DMS 273 treated with DMSO at 0.1 percent for 48 hours (cell line): ENCODE measurements around the gene CCBE1.
"Not testable (repeated sequence)": the region's sequence is repeated elsewhere in the genome, so short reads cannot be mapped to it uniquely, and the experiment has no call there.

ENCODE experiments used
- DNase-seq: peaks from one replicate; lab custom pipeline; 2025; lab: John Stamatoyannopoulos, UW

The CCBE1 gene

DNA sequence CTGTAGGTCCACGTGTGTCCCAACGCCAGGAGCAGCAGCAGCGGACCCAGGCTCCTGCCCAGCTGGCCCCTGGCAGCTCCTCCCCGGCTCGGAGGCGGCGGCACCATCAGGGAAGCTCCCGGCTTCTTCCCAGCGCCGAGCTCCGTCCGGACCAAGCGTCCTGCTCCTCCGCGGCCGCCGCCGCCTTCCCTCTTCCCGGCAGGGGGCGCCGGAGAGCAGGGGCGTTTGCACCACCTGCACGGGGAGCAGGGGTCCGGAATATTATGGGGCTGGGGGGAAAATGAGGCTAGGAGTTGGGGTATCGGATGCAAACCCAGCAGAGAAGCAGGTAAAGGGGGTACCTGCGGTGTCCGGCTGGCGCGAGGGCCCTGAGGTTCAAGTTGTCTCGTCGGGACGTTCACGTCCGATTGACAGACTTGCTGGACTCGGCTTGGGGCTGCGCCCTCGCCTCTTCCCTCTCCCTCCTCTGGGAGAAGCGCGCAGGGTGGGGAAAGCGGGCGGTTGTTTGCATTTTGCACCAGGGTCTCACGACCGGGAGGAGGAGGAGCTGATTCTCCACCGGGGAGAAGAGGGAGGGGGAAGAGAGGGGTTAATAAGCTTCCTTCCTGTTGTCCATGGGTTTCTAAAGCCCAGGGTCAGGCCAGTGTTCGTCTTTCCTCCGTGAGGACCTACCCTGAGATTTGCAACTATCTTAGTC is at the start of gene CCBE1:
TSS of gene CCBE1 (minus strand) at position 188 of the 697 bp plus-strand sequence.
- DNase-seq: peak; percentile 12

DNA sequence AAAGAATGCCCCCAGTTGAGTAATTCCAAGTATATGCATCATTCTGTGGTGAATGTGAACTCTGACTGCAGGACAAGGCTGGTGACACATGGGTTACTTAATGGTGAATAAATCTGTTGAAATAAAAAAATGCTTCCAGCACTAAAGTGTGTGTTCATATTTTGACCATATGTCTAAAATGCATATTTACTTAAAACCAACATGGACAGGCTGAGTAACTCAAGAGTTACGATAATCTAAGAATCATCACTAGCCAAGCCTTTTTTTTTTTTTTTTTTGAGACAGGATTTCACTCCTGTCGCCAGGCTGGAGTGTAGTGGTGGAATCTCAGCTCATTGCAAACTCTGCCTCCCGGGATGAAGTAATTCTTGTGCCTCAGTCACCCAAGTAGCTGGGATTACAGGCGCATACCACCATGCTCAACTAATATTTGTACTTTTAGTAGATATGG is 47.1 kb upstream of the CCBE1 start:
- DNase-seq: no peak

DNA sequence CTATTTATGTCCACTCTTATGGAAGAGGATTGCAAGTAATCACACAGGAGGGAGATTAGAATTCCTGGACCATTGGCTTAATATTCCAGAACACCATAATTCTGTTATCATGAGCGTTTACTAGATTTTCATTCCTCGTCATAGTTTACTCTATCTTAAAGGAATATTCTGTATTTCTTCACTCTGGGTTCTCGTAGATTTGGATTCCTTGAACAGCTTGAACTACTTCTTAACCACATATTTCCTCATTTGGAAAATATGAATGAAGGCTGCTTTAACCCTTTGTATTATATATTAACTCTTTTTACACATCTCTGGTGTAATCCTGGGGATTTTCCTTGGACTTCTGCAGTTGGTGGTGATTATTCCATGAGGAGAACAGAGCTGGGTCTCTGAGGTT is 46.3 kb upstream of the CCBE1 start:
- DNase-seq: no peak

DNA sequence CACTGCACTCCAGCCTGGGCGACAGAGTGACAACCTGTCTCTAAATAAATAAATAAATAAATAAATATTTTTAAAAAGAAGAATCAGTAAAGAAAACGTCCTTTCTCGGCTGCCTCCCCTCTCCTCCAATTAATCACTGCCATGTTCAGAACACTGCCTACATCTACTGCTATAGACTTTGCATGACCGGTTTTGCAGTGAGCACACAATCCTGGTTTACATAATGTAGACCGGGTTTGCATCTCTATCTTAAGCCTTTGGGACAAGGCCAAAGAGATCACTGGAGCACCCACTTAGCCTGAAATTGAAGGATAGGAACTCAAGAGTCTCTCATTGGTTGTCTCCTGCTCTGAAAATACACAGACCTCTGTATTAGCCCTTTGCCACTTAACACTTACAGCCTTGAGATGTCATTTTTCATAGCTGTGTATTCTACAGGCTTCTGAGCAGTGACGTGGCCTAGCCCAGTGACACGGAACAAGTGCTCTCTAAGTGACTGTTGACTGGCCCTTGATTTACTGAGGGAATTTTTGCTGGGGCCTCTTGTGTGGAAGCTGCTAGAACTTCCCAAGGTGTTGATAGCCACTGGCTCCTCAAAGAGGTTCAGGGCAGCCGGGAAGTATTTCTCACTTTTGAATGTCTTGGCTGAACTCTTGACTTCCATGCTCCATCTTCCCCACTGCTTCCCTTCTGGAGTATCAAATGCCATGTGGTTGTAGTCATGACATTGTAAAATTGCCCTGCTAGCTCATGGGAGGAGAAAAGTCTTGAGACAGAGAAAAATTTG is 45.3 kb upstream of the CCBE1 start:
- no peak for DNase-seq

DNA sequence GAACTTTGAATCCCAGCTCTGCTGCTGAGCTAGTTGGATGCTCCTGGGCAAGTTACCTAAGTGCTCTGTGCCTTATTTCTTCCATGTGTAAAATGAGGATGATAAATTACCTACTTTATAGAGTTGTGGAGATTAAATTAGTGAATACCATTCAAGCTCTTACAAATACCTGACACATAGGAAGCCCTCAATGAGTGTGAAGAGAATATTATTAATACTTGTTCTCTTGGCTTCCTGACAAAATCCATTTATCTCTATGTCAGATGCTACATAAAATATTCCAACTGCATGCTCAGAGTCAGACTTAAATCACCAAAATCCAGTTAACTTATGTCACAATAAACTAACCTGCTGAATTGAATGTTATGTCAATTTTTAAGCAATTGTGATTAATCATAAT is 42.9 kb upstream of the CCBE1 start:
- DNase-seq: no peak

DNA sequence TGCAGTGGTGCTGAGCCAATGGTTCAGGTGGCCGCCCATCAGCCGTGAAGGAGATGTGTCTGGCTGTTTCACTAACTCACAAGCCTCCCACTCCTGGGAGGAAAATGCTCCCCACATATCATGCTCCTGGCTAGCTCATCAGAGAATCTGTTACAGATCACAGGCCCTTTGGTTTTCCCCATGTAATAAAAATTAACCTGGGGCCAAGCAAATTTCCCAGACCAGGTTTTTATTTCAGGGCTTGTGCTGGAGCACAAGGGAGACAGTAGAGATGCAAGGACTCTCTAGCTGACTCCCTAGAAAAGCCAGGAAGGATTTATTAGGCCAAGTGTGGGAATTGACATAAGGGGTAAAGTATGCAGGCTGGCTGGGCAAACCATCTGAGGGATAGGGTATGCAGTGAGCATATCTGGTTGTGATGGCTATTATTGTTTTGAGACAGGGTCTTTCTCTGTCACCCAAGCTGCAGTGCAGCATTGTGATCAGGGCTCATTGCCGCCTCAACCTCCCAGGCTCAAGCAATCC is 40.6 kb upstream of the CCBE1 start:
- DNase-seq: no peak

DNA sequence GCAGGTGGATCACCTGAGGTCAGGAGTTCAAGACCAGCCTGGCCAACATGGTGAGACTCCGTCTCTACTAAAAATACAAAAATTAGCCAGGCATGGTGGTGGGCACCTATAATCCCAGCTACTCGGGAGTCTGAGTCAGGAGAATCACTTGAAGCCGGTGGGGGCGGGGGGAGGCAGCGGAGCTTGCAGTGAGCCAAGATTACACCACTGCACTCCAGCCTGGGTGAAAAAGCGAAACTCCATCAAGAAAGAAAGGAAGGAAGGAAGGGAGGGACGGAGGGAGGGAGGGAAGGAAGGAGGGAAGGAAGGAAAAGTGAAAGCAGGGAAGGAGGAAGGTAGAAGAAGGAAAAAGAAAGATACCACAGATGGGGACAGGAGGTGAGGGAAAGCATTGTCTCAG is 40.1 kb upstream of the CCBE1 start:
- not testable (repeated sequence) for DNase-seq

DNA sequence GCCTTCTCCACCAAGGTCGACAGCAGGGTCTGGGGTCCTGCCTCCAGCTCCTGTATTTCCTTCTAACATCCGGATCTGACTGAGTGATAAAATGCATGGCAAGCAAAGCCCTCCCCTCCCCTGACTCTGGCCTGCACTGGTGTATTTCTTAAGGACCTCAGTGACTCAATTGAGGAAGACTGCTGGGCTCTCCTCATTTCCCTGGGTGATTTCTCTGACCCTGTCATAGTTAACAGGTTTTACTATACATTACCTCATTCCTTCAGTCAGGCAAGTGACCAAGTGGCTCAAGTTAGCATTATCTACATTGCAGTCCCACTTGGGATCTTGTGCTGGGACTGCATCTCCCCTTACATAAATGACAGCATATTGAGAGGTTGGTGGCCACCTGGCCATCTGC is 38.8 kb upstream of the CCBE1 start:
- no peak for DNase-seq

DNA sequence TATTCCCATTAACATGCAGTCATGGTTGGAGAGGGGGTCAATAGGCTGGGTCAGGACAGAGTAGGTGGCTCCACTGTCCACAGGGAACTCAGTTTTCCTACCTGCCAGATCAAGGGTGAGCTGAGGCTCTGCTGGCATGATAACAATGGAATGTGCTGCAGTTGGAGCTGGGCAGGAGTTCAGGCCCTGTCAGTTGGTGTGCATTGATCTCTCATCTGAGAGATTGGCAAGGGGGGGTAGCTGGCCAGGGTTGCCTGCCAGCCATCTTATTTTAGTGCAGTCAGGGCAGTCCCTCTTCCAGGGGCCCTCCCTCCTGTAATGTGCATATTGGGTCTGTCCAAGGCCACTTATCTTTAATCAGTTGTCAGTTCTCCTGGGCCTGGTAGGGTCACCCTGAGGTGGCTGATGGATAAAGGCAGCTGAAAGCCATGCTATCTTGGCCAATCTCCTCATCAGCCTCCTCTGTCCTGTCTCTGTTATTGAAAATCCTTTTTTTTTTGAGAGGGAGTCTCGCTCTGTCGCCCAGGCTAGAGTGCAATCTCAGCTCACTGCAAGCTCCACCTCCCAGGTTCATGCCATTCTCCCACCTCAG is 38.1 kb upstream of the CCBE1 start:
- DNase-seq: no peak

DNA sequence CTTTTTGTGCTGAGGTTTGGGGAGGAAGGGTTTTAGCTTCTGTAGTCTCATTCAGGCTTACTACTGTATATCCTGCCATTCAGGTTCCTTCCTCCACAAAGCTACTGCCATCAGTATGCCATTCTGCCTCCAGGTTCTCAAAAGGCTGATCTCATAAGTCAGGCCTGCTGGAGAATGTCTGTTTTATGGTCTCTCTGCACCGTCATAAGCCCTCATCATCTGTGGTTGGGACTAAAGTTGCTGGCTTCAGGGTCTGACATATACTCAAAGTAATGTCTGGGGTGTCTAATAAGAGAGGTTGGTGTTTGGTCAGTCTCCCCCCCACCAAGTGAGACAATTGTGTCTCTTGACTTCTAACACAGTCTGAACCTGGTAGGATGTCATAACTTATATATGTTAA is 36.2 kb upstream of the CCBE1 start:
- DNase-seq: no peak

DNA sequence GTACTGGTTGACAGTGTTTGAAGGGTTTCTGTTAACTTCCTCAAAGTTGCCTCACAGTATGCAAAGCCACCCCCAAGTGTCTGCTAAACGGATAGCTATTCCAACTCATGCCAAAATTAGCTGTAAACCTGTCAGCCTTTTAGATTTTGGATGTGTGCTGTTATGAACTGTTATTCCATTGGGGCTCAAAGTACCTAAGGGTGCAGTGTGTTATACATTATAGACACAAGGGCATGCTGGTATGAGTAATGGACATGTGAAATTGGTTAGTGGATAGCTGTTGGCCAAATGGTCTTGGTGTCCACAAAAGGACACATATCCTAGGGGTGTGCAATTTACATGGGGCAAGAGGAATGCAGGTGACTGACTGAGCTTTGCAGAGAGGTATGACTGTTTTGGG is 33.7 kb upstream of the CCBE1 start:
- no peak for DNase-seq

DNA sequence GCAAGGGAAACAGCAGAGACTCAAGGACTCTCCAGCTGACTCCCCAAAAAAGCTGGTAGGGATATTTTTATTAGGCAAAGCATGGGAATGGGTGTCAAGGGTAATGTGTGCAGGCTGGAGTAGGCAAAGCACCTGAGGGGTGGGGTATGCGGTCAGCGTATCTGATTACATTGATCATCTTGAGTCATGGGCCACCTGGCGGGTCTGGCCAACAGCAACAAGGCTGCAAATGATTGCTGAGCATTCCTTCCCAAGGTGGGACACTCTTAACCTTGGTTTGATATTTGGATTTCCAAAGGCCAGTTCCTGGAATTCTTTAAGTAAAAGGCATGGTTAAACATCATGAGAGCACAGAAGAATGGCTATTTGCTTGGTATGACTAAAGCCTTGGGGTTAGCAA is 32.6 kb upstream of the CCBE1 start:
- DNase-seq: no peak

DNA sequence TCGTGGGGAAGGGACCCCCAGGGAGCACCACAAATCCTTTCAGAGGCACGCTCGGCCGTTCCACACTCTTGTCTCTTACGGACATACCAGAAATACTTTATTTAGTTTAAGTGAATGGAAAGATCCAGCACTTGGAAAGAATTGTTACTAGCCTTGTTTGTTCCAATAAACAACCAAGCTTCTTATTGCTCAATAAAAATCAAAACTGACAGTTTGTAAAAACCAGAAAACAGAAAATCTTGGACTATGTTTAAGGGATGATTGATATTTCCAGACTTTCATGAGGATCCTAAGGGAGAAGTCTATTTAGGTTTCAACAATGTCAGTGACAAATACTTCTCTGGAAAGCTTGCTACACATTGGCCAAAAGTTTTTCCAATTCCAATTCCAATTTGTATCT is 31.6 kb upstream of the CCBE1 start:
- DNase-seq: no peak

DNA sequence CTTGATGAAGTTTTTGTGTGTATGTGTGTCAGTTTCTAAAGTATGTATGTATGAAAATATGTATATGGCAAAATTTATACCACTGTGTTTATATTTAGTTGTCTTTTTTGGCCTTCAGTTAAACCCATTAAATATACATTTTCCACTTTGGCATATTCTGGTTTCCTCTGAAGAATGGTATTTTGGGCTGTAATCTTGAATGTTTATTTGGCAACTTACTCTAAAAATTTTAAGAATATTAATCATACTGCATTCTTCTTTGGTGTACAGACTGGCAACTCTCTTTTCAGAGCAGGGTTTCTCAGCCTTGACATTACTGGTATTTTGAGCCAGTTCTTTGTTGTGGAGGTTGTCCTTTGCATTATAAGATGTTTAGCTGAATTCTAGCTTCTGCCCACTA is 27.9 kb upstream of the CCBE1 start:
- no peak for DNase-seq

DNA sequence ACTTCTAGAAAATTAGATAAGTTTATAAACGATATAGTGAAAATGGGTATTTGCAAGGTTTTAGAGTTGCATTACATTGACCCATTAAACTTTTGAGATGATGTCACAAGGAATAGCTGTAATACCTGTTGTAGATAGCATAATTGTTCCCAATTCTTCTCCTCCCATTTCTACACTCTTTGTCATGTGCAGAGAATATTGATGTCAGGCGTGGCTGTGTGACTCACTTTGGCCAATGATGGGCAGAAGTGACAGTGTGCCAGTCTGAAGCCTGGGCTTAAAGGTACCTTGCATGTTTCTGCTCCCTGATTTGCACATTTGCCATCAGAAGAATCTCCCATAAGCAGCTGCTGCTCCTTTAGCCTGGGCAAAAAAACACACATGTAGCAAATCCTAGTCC is 26.9 kb upstream of the CCBE1 start:
- no peak for DNase-seq

DNA sequence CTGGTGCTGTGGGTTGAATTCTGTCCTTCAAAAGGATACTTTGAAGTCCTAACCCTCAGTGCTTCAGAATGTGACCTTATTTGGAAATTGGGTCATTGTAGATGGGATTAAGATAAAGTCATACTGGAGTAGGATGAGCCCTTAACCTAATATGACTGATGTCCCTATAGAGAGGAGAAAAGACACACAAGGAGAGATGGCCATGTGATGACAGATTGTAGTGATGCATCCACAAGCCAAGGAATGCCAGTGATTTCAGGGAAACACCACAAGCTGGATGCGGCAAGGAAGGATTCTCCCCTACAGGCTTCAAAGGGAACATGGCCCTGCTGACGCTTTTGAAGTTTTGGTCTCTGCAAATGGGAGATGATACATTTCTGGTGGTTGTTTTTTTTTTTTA is 24.7 kb upstream of the CCBE1 start:
- no peak for DNase-seq

DNA sequence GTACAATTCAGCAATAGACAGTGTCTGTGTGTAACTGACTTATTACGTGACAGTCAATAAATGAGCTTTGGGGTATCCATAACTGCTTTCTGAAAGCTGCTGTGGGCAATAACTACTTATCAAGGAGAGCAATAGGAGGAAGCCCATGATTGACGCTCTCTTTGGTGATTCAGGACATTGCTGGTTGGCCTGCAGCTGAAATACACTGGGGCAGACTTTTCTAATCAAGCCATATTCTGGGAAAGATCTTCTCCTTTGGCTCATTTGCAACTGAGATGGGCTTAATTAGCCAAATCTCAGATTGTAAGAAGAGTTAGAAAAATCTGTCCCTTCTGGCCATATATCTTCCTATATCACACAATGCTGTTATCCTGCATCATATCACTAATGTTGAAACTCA is 24.0 kb upstream of the CCBE1 start:
- no peak for DNase-seq

DNA sequence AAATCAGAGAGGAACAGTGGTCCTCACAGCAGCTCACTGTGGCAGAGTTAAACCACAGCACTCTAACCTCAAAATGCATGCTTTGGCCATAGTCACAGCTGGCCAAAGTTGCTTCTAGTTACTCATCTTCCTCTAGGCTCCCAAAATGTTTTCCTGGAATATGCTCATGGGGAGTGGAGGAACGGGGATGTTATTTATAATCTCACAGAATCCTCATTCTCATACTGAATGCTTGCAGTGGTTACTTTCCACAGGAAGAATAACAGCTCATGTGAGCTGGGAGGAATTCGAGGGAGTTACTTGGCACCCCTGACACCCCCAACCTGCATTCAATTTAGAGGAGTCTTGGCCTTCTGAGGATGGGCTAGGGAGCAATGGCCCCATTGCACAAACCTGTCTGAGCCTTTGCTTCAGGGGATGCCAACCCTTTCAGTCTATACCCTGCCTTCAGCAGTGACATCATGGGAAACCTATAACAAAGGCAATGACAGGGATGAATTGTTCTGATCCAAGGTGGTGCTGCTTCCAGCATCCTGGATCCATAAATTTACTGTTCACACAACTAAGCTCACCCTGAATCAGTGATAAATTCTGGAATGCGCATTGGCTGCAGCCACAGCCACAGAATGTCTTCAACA is 22.4 kb upstream of the CCBE1 start:
- no peak for DNase-seq

DNA sequence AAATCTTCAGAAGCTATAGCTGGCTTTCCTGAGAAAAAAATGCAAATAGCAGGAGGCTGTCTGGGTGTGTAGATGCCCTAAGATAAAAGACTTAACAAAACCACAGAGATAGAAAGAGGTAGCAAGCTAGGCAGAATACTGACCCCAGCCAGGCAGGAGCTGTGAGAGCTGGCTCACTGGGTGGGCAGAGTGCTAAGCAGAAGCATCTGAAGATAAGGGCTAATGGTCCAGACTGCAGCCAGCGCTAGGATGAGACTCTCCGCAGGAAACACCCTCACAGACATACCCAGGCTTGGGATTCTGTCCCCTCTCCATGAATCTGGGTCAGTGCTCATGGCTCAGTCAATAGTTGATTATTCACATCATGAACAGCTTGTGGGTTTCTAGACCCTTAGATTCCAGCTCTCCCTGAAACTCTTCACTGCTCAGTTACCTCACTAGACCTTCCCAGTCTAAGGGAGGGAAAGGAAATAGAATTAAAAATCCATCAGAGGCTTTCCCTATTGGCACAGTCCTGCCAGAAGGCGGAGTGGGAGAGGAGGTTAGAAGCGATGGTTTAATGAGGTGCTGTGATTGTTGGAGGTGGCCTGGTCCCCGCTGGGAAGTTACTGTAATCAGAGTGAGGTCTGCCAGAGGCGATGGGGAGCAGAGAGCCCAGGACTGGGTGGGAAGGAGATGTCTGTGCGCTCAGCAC is 21.4 kb upstream of the CCBE1 start:
- no peak for DNase-seq

DNA sequence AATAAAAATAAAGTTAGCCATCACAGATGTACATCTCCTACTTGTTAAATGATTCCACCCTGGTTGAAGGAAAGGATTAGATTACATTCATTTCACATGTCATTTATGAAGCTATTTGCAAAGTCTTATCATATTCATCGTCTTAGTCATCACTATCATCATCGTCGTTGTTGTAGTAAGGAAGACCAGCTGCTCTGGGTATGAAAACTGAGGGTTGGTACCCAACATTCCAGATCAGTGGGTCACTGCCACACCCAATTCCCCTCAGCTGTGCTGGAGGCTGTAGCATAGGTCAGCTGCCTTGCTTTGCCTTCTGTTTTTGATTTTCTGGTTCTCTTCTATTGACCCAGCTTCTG is 20.9 kb upstream of the CCBE1 start:
- no peak for DNase-seq

DNA sequence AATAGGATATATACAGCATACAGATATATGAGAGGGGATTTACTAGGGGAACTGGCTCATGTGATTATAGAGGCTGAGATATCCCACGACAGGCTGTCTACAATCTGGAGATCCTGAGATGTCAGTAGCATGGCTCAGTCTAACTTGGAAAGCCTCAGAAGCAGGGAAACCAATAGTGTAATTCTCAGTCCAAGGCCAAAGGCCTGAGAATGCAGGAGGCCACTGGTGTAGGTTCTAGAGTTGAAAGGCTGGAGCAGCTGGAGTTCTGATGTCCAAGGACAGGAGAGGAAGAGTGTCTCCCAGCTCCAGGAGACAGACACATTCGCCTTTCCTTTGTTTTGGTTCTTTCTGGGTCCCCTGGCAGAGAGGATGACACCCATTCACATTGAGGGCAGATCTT is 20.1 kb upstream of the CCBE1 start:
- no peak for DNase-seq

DNA sequence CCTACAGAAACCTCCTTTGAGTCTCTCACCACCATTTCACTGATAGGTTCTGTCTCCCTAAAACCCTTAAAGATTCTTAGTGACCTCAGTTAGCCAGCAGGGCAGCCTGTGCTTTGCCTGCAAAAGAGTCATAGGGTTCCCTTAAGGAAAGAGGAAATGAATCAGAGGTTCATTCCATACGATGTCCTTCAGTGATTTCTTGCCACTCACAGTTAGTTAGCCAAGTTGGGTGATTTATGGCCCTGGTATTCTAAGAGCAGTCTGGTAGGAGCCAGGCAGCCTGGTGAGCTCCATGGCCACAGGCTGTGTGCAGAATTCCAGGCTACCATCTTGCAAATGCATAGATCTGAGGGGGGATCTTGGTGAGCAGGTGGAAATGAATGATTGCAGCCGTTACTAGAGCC is 18.7 kb upstream of the CCBE1 start:
- DNase-seq: no peak
